B cell (primary cell): ENCODE measurements around the gene MAPK7. TPM values are rescaled to one million over a fixed set of nuclear protein-coding genes. Genes with fewer than 3 reads are reported as not detected.

Experiments
- ATAC-seq: fragments of 200-7000 bp; cut with Tn5 transposase; one replicate; pipeline ENCODE4 v1.10.0; 2021; ENCODE audit warnings: low read depth, mild to moderate bottlenecking, moderate number of reproducible peaks, moderate library complexity
- CTCF ChIA-PET: fragments of 350-600 bp; sonication (Branson Sonifier 250); formaldehyde crosslinking; loops from one replicate; lab custom pipeline; 2021; ENCODE audit warnings: antibody characterized with exemption, inconsistent platforms; lab: Charles Lee
- POLR2A ChIA-PET: fragments of 350-600 bp; sonication (Branson Sonifier 250); formaldehyde crosslinking; loops from one replicate; lab custom pipeline; 2021; ENCODE audit warnings: antibody characterized with exemption; lab: Charles Lee
- DNase-seq: peaks from one replicate; pipeline ENCODE4 v3.0.0; 2013
- H2AFZ ChIP-seq: 2 replicates; pipeline ENCODE4 v1.6.1; 2012; ENCODE audit warnings: mild to moderate bottlenecking, low read depth, low read length; ENCODE audit not compliant: insufficient read depth, poor library complexity, severe bottlenecking
- H3K27ac ChIP-seq, 2 donors: 1 replicate in 1 of 2; 2 replicates in 1 of 2; pipeline ENCODE4 v1.5.1; 2012 to 2013; ENCODE audit warnings: low read length in 2 of 2, mild to moderate bottlenecking in 2 of 2, moderate library complexity in 1 of 2
- H3K27me3 ChIP-seq, 4 experiments: fragments of 200-600 bp in 1 of 4; sonication (generic) in 1 of 4; replicated peaks in 1 of 4; 1 replicate in 2 of 4; 2 replicates in 2 of 4; pipeline versions ENCODE4 v1.6.1 to v1.7.0; 2013 to 2016; ENCODE audit warnings: low read length in 3 of 4, mild to moderate bottlenecking in 2 of 4, mixed read lengths in 1 of 4, moderate library complexity in 1 of 4; ENCODE audit not compliant: insufficient read depth in 4 of 4, control insufficient read depth in 3 of 4; ENCODE audit errors: control extremely low read depth in 1 of 4
- H3K36me3 ChIP-seq, 2 experiments: replicated peaks in 1 of 2; 1 replicate in 1 of 2; 2 replicates in 1 of 2; pipeline versions ENCODE4 v1.6.1 to v1.7.1; 2013; ENCODE audit warnings: low read length in 1 of 2; ENCODE audit not compliant: insufficient read depth in 2 of 2, control insufficient read depth in 1 of 2; ENCODE audit errors: control extremely low read depth in 1 of 2, extremely low read depth in 1 of 2
- H3K4me1 ChIP-seq, 2 donors: fragments of 200-600 bp in 1 of 2; sonication (generic) in 1 of 2; 1 replicate in 1 of 2; 2 replicates in 1 of 2; pipeline versions ENCODE4 v1.5.1 to v1.6.1; 2013 to 2017; ENCODE audit warnings: low read length in 2 of 2; ENCODE audit not compliant: control insufficient read depth in 2 of 2, insufficient read depth in 2 of 2
- H3K4me2 ChIP-seq: replicated peaks from 2 replicates; pipeline ENCODE3; 2012; ENCODE audit warnings: mild to moderate bottlenecking, low read depth, low read length; ENCODE audit not compliant: poor library complexity, severe bottlenecking
- H3K4me3 ChIP-seq, 5 experiments: fragments of 200-600 bp in 1 of 5; sonication (generic) in 1 of 5; 1 replicate in 3 of 5; 2 replicates in 2 of 5; pipeline versions ENCODE4 v1.5.1 to v1.7.0; 2011 to 2016; ENCODE audit warnings: low read length in 4 of 5, mild to moderate bottlenecking in 4 of 5, low read depth in 2 of 5, control low read depth in 1 of 5, moderate library complexity in 1 of 5; ENCODE audit not compliant: insufficient read depth in 1 of 5; ENCODE audit errors: control extremely low read depth in 1 of 5, extremely low read depth in 1 of 5
- H3K79me2 ChIP-seq: fragments of 200-600 bp; sonication (generic); one replicate; pipeline ENCODE4 v1.6.0; 2016; ENCODE audit warnings: low read length; ENCODE audit not compliant: control insufficient read depth, insufficient read depth
- H3K9ac ChIP-seq: fragments of 200-600 bp; sonication (generic); 2 replicates; pipeline ENCODE4 v1.6.1; 2017; ENCODE audit warnings: mild to moderate bottlenecking, low read length, moderate library complexity
- H3K9me3 ChIP-seq, 3 donors: one replicate each; pipeline versions ENCODE4 v1.6.1 to v1.7.1; 2013; ENCODE audit warnings: low read length in 2 of 3; ENCODE audit not compliant: control insufficient read depth in 2 of 3, insufficient read depth in 1 of 3; ENCODE audit errors: control extremely low read depth in 1 of 3
- H4K20me1 ChIP-seq: 2 replicates; pipeline ENCODE4 v1.6.0; 2012; ENCODE audit warnings: mild to moderate bottlenecking, low read length; ENCODE audit not compliant: insufficient read depth, control insufficient read depth, poor library complexity, severe bottlenecking
- H3K27ac Mint-ChIP-seq: one replicate; pipeline ENCODE4 v1.8.0; 2021; ENCODE audit warnings: mixed read lengths
- H3K27me3 Mint-ChIP-seq: one replicate; pipeline ENCODE4 v1.8.0; 2021; ENCODE audit warnings: mixed read lengths
- H3K4me1 Mint-ChIP-seq: one replicate; pipeline ENCODE4 v1.8.0; 2021; ENCODE audit warnings: mixed read lengths
- H3K4me3 Mint-ChIP-seq: one replicate; pipeline ENCODE4 v1.8.0; 2021; ENCODE audit warnings: mixed read lengths
- H3K9me3 Mint-ChIP-seq: one replicate; pipeline ENCODE4 v1.8.0; 2022; ENCODE audit warnings: mixed read lengths; ENCODE audit not compliant: insufficient read depth
- CTCF ChIP-seq: fragments of 200-600 bp; IDR thresholded peaks from one replicate; pipeline ENCODE4 v1.8.0; 2022; ENCODE audit warnings: antibody characterized with exemption, mild to moderate bottlenecking
- EZH2 ChIP-seq: IDR thresholded peaks from 2 replicates; pipeline ENCODE4 v1.6.1; 2012; ENCODE audit warnings: borderline replicate concordance, low read depth, mild to moderate bottlenecking, moderate library complexity, low read length; ENCODE audit not compliant: insufficient read depth, poor library complexity, severe bottlenecking
- WGBS: methylation state at CpG from one replicate; pipeline ENCODE4 v1.1.5; 2013; ENCODE audit warnings: missing lambda C conversion rate; ENCODE audit not compliant: insufficient coverage; 5-methylcytosine and 5-hydroxymethylcytosine counted together
- intact Hi-C: fragments of 100-400 bp; cut with micrococcal nuclease; formaldehyde crosslinking; loops from one replicate; pipeline ENCODE4 v1.10.0; 2022
- polyA plus RNA-seq: library from polyadenylated mRNA; depleted of rRNA; stranded (reverse); fragments of >200 nt; gene quantifications from 2 replicates; pipeline ENCODE4 v1.2.3, GENCODE V29; 2012
- total RNA-seq, 2 donors: library from RNA; stranded (reverse); fragments of 120-200 nt in 1 of 2; gene quantifications; 1 replicate in 1 of 2; 2 replicates in 1 of 2; pipeline versions ENCODE4 v1.2.3 to v1.2.4, GENCODE V29; 2013 to 2022

Gene MAPK7
- total and polyA plus RNA-seq, 2 donors (not counting 1 experiment from before 2014, with no cell fraction given), result 30.0 to 34.0 TPM

GRCh38 chr17:19344311-19345066, 33.8 kb upstream of the MAPK7 start:
- Histone ChIP-seq H4K20me1 (no peaks in the 10 kb centered on the region), H3K4me2 (no peak overlapping the region), H3K9ac (no peak overlapping the region), H3K27ac (no peak overlapping the region), H3K4me1 (peaks cover 0 to 11% of the 10 kb centered on the region in 2 donors), H3K79me2 (no peaks in the 10 kb centered on the region), H3K36me3 (no peaks in the 10 kb centered on the region), H3K9me3 (no peaks in the 10 kb centered on the region), H3K4me3 (no peak overlapping the region), H2AFZ (no peak overlapping the region), H3K27me3 (peaks cover 0 to 3% (median 0%) of the 10 kb centered on the region in 4 experiments)
- intact Hi-C loops, result no loop called here
- 94% methylated on average over 37 of the region's 40 CpGs for WGBS
- DNase-seq (peak; percentile 15), ATAC-seq (no peak)
- ChIA-PET CTCF (no interaction called here), POLR2A (no interaction called here)
- TF ChIP-seq CTCF (no peak), EZH2 (no peak)
- H3K4me3 Mint-ChIP-seq, result no peak overlapping the region
- no peaks in the 10 kb centered on the region for H3K9me3 Mint-ChIP-seq
- no peak overlapping the region for H3K27ac Mint-ChIP-seq
- peaks cover 14% of the 10 kb centered on the region for H3K27me3 Mint-ChIP-seq
- peaks cover 8% of the 10 kb centered on the region for H3K4me1 Mint-ChIP-seq

- TF ChIP-seq EZH2 (no peak), CTCF (no peak)
- Mint-ChIP-seq H3K27ac (no peak overlapping the region), H3K9me3 (no peaks in the 10 kb centered on the region), H3K27me3 (peaks cover 15% of the 10 kb centered on the region), H3K4me1 (peaks cover 8% of the 10 kb centered on the region), H3K4me3 (no peak overlapping the region)
- H3K36me3 ChIP-seq, result no peaks in the 10 kb centered on the region
- H3K9ac ChIP-seq, result no peak overlapping the region
- H3K4me3 ChIP-seq, result no peak overlapping the region
- peaks cover 0 to 3% (median 0%) of the 10 kb centered on the region in 4 experiments for H3K27me3 ChIP-seq
- DNase-seq (no peak), ATAC-seq (no peak)
- no peak overlapping the region for H2AFZ ChIP-seq
- ChIA-PET POLR2A (no interaction called here), CTCF (no interaction called here)
- H3K27ac ChIP-seq, result no peak overlapping the region
- no peak overlapping the region for H3K4me2 ChIP-seq
- no peaks in the 10 kb centered on the region for H4K20me1 ChIP-seq
- H3K4me1 ChIP-seq, result peaks cover 0 to 11% of the 10 kb centered on the region in 2 donors
- intact Hi-C loops, result no loop called here
- no peaks in the 10 kb centered on the region for H3K9me3 ChIP-seq
- 96% methylated on average over 7 of the region's 7 CpGs for WGBS
- H3K79me2 ChIP-seq, result no peaks in the 10 kb centered on the region
Observed at GRCh38 chr17:19345067-19345460, 33.2 kb upstream of the MAPK7 start.
